PC-9 (cell line): ENCODE results near the gene LIN7A. TPM values are rescaled to one million over a fixed set of nuclear protein-coding genes. Genes with fewer than 3 reads are reported as not detected.

Source experiments
- BruUV-seq: library from RNA; stranded (reverse); fragments of 400-500 nt; replicated peaks from 2 replicates; lab custom pipeline; 2021; lab: Mats Ljungman, UMichigan
- CTCF ChIA-PET: fragments of 300-600 bp; sonication (Branson Sonifier 250); formaldehyde crosslinking; loops from one replicate; lab custom pipeline; 2022; ENCODE audit warnings: antibody characterized with exemption; lab: Charles Lee
- POLR2A ChIA-PET: fragments of 300-600 bp; sonication (Branson Sonifier 250); formaldehyde crosslinking; loops from one replicate; lab custom pipeline; 2022; ENCODE audit warnings: antibody characterized with exemption; ENCODE audit not compliant: unreplicated experiment; lab: Charles Lee
- DNase-seq, 2 experiments: peaks; one replicate each; pipeline versions ENCODE4 v3.0.0 to v3.0.0-alpha.2; 2015 to 2022; ENCODE audit warnings: mixed read lengths in 1 of 2
- H2AFZ ChIP-seq: fragments of 200-600 bp; sonication (generic); 2 replicates; pipeline ENCODE4 v1.8.1; 2017; ENCODE audit warnings: antibody characterized with exemption
- H3F3A ChIP-seq: fragments of 200-600 bp; sonication (generic); 2 replicates; pipeline ENCODE4 v1.8.1; 2017; ENCODE audit warnings: antibody characterized with exemption, mild to moderate bottlenecking, low read depth; ENCODE audit not compliant: insufficient read depth
- H3K27ac ChIP-seq: fragments of 200-600 bp; sonication (generic); 2 replicates; pipeline ENCODE4 v1.6.1; 2016; ENCODE audit warnings: mixed run types
- H3K27me3 ChIP-seq: fragments of 200-600 bp; sonication (generic); 2 replicates; pipeline ENCODE4 v1.6.1; 2016; ENCODE audit warnings: low read depth, mixed run types; ENCODE audit not compliant: insufficient read depth
- H3K36me3 ChIP-seq: fragments of 200-600 bp; sonication (generic); 2 replicates; pipeline ENCODE4 v1.6.1; 2016; ENCODE audit warnings: low read depth, mixed run types
- H3K4me1 ChIP-seq: fragments of 200-600 bp; sonication (generic); replicated peaks from 2 replicates; pipeline ENCODE4 v1.6.1; 2016; ENCODE audit warnings: mixed run types; ENCODE audit not compliant: insufficient read depth
- H3K4me2 ChIP-seq: fragments of 200-600 bp; sonication (generic); 2 replicates; pipeline ENCODE4 v1.6.1; 2017; ENCODE audit warnings: mixed run types
- H3K4me3 ChIP-seq: fragments of 200-600 bp; sonication (generic); 2 replicates; pipeline ENCODE4 v1.6.1; 2016; ENCODE audit warnings: mixed run types
- H3K79me2 ChIP-seq: fragments of 200-600 bp; sonication (generic); 2 replicates; pipeline ENCODE4 v1.6.1; 2017; ENCODE audit warnings: low read depth, mixed run types
- H3K9me2 ChIP-seq: fragments of 200-600 bp; sonication (generic); 2 replicates; pipeline ENCODE4 v1.8.1; 2017; ENCODE audit warnings: mild to moderate bottlenecking; ENCODE audit not compliant: insufficient read depth
- H3K9me3 ChIP-seq: fragments of 200-600 bp; sonication (generic); 2 replicates; pipeline ENCODE4 v1.8.1; 2016; ENCODE audit warnings: low read depth; ENCODE audit not compliant: insufficient read depth
- H4K20me1 ChIP-seq: fragments of 200-600 bp; sonication (generic); 2 replicates; pipeline ENCODE4 v1.8.1; 2017; ENCODE audit not compliant: insufficient read depth
- EZH2 ChIP-seq: fragments of 200-600 bp; sonication (generic); IDR thresholded peaks from 2 replicates; pipeline ENCODE4 v1.8.0; 2017; ENCODE audit warnings: antibody characterized with exemption, low read depth
- intact Hi-C: fragments of 100-400 bp; cut with micrococcal nuclease; formaldehyde crosslinking; loops from one replicate; pipeline ENCODE4 v1.10.0; 2022; ENCODE audit not compliant: unreplicated experiment
- total RNA-seq: library from RNA; stranded (reverse); gene quantifications from 2 replicates; pipeline ENCODE4 v1.2.3, GENCODE V29; 2021
- TF ChIP-seq, protein P1 (sequence below): fragments of 200-600 bp; sonication (generic); conservative IDR thresholded peaks from 2 replicates; pipeline ENCODE4 v1.6.1; 2017; ENCODE audit warnings: mixed run types, antibody characterized with exemption, mild to moderate bottlenecking, moderate library complexity

The LIN7A gene
- total RNA-seq, 1 experiment from 2014 or later = not detected

GRCh38 chr12:80943338-80943737 lies 5.6 kb upstream of the LIN7A start:
- H4K20me1 ChIP-seq = no peaks in the 10 kb centered on the region
- no peak overlapping the region for H3K4me3 ChIP-seq
- no peak overlapping the region for H2AFZ ChIP-seq
- H3K27ac ChIP-seq = no peak overlapping the region
- no peaks in the 10 kb centered on the region for H3K27me3 ChIP-seq
- H3K36me3 ChIP-seq = no peaks in the 10 kb centered on the region
- H3K4me1 ChIP-seq = no peaks in the 10 kb centered on the region
- no peak for DNase-seq
- ChIA-PET POLR2A (no interaction called here), CTCF (no interaction called here)
- H3K9me2 ChIP-seq = no peaks in the 10 kb centered on the region
- TF ChIP-seq, protein P1, sequence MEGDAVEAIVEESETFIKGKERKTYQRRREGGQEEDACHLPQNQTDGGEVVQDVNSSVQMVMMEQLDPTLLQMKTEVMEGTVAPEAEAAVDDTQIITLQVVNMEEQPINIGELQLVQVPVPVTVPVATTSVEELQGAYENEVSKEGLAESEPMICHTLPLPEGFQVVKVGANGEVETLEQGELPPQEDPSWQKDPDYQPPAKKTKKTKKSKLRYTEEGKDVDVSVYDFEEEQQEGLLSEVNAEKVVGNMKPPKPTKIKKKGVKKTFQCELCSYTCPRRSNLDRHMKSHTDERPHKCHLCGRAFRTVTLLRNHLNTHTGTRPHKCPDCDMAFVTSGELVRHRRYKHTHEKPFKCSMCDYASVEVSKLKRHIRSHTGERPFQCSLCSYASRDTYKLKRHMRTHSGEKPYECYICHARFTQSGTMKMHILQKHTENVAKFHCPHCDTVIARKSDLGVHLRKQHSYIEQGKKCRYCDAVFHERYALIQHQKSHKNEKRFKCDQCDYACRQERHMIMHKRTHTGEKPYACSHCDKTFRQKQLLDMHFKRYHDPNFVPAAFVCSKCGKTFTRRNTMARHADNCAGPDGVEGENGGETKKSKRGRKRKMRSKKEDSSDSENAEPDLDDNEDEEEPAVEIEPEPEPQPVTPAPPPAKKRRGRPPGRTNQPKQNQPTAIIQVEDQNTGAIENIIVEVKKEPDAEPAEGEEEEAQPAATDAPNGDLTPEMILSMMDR = no peak
- no peak for TF ChIP-seq EZH2
- H3F3A ChIP-seq = no peaks in the 10 kb centered on the region
- no peaks in the 10 kb centered on the region for H3K79me2 ChIP-seq
- intact Hi-C loops = no loop called here
- no peaks in the 10 kb centered on the region for H3K9me3 ChIP-seq
- no TSS peak for BruUV-seq
- H3K4me2 ChIP-seq = no peak overlapping the region

- no TSS peak for BruUV-seq
- no peaks in the 10 kb centered on the region for H3K4me1 ChIP-seq
- H4K20me1 ChIP-seq = no peaks in the 10 kb centered on the region
- H3K79me2 ChIP-seq = no peaks in the 10 kb centered on the region
- no peak for TF ChIP-seq EZH2
- H3K36me3 ChIP-seq = no peaks in the 10 kb centered on the region
- no peaks in the 10 kb centered on the region for H3K9me3 ChIP-seq
- no peaks in the 10 kb centered on the region for H3F3A ChIP-seq
- no peak overlapping the region for H3K4me3 ChIP-seq
- H3K9me2 ChIP-seq = no peaks in the 10 kb centered on the region
- POLR2A ChIA-PET = no interaction called here
- no peak for DNase-seq
- H2AFZ ChIP-seq = no peak overlapping the region
- no peaks in the 10 kb centered on the region for H3K27me3 ChIP-seq
- H3K4me2 ChIP-seq = no peak overlapping the region
- no peak overlapping the region for H3K27ac ChIP-seq
- intact Hi-C loops = no loop called here
- CTCF ChIA-PET = no interaction called here
These were observed 4.2 kb upstream of the LIN7A start for GRCh38 chr12:80941916-80942315.

GRCh38 chr12:80939231-80939950 lies 1.7 kb upstream of the LIN7A start:
- peaks cover 9% of the 10 kb centered on the region for H3K27me3 ChIP-seq
- H3K4me1 ChIP-seq = no peaks in the 10 kb centered on the region
- ChIA-PET CTCF (no interaction called here), POLR2A (interaction anchor here (0.7 kb wide), 1 partner anchor 19 kb away, joined by 3 read pairs; no protein-coding TSS in a partner anchor)
- H3K9me2 ChIP-seq = no peaks in the 10 kb centered on the region
- BruUV-seq = no TSS peak
- H3K27ac ChIP-seq = no peak overlapping the region
- TF ChIP-seq, protein P1 = no peak
- no peak for TF ChIP-seq EZH2
- H3K36me3 ChIP-seq = no peaks in the 10 kb centered on the region
- intact Hi-C loops = loop anchor here (10.0 kb wide), 1 partner anchor 105 kb away; no protein-coding TSS in a partner anchor
- H3K4me3 ChIP-seq = no peak overlapping the region
- no peak overlapping the region for H3K4me2 ChIP-seq
- no peak overlapping the region for H2AFZ ChIP-seq
- no peak for DNase-seq
- no peaks in the 10 kb centered on the region for H3F3A ChIP-seq
- H3K79me2 ChIP-seq = no peaks in the 10 kb centered on the region
- no peaks in the 10 kb centered on the region for H4K20me1 ChIP-seq
- no peaks in the 10 kb centered on the region for H3K9me3 ChIP-seq
